ENCODE results near the gene CD96. TPM values are rescaled to one million over a fixed set of nuclear protein-coding genes. Genes with fewer than 3 reads are reported as not detected.

Gene CD96
- total RNA-seq, 1 donor from 2014 or later: not detected

- Mint-ChIP-seq H3K9me3 (no peaks in the 10 kb centered on the region), H3K27ac (no peak overlapping the region), H3K27me3 (peaks cover 10% of the 10 kb centered on the region), H3K4me1 (ENCODE audit: unreplicated experiment) (peaks cover 3% of the 10 kb centered on the region), H3K4me3 (no peak overlapping the region), H3K36me3 (no peaks in the 10 kb centered on the region)
- no peak for TF ChIP-seq CTCF (conservative IDR thresholded peaks at IDR 0.05)
- no peak for DNase-seq (ENCODE audit: extremely low spot score, unreplicated experiment)
These were observed 110.6 kb downstream of the CD96 start for GRCh38 chr3:111652492-111653180.

- Mint-ChIP-seq H3K36me3 (no peaks in the 10 kb centered on the region), H3K9me3 (no peaks in the 10 kb centered on the region), H3K27ac (no peak overlapping the region), H3K27me3 (peaks cover 17% of the 10 kb centered on the region), H3K4me3 (no peak overlapping the region), H3K4me1 (ENCODE audit: unreplicated experiment) (peaks cover 3% of the 10 kb centered on the region)
- no peak for TF ChIP-seq CTCF (conservative IDR thresholded peaks at IDR 0.05)
- DNase-seq (ENCODE audit: extremely low spot score, unreplicated experiment): no peak
These were observed 111.8 kb downstream of the CD96 start for GRCh38 chr3:111653766-111654165.

- H3K27me3 Mint-ChIP-seq: peaks cover 17% of the 10 kb centered on the region
- H3K4me3 Mint-ChIP-seq: no peak overlapping the region
- H3K36me3 Mint-ChIP-seq: no peaks in the 10 kb centered on the region
- no peak for DNase-seq (ENCODE audit: extremely low spot score, unreplicated experiment)
- H3K4me1 Mint-ChIP-seq (ENCODE audit: unreplicated experiment): no peaks in the 10 kb centered on the region
- H3K9me3 Mint-ChIP-seq: peaks cover 9% of the 10 kb centered on the region
- no peak overlapping the region for H3K27ac Mint-ChIP-seq
- TF ChIP-seq CTCF (conservative IDR thresholded peaks at IDR 0.05): no peak
These were observed 120.0 kb downstream of the CD96 start for GRCh38 chr3:111662012-111662411.

- Mint-ChIP-seq H3K27ac (no peak overlapping the region), H3K4me3 (no peak overlapping the region), H3K27me3 (peaks cover 12% of the 10 kb centered on the region), H3K36me3 (no peaks in the 10 kb centered on the region), H3K9me3 (peaks cover 9% of the 10 kb centered on the region), H3K4me1 (ENCODE audit: unreplicated experiment) (no peaks in the 10 kb centered on the region)
- no peak for DNase-seq (ENCODE audit: extremely low spot score, unreplicated experiment)
- TF ChIP-seq CTCF (conservative IDR thresholded peaks at IDR 0.05): no peak
These were observed 120.9 kb downstream of the CD96 start for GRCh38 chr3:111662907-111663306.

GRCh38 chr3:111666041-111666735, 124.2 kb downstream of the CD96 start:
- Mint-ChIP-seq H3K4me3 (no peak overlapping the region), H3K36me3 (no peaks in the 10 kb centered on the region), H3K27me3 (peaks cover 3% of the 10 kb centered on the region), H3K27ac (no peak overlapping the region), H3K4me1 (ENCODE audit: unreplicated experiment) (peaks cover 5% of the 10 kb centered on the region), H3K9me3 (peaks cover 9% of the 10 kb centered on the region)
- TF ChIP-seq CTCF (conservative IDR thresholded peaks at IDR 0.05): no peak
- no peak for DNase-seq (ENCODE audit: extremely low spot score, unreplicated experiment)
